ENCODE data around the gene SP6.

Gene SP6

GRCh38 chr17:47866941-47867340 lies 16.0 kb upstream of the SP6 start:
- TF ChIP-seq CTCF (IDR thresholded peaks at IDR 0.05; ENCODE audit: extremely low read depth, insufficient read depth, missing control alignments) = no peak
- no peak for DNase-seq (ENCODE audit: low spot score)
- in situ Hi-C loops (cut with MboI; ENCODE audit: low pct_unique_long_range_greater_than_20kb, low sequenced_read_pairs, unreplicated experiment) = no loop called here

- no peak for TF ChIP-seq CTCF (IDR thresholded peaks at IDR 0.05; ENCODE audit: extremely low read depth, insufficient read depth, missing control alignments)
- in situ Hi-C loops (cut with MboI; ENCODE audit: low pct_unique_long_range_greater_than_20kb, low sequenced_read_pairs, unreplicated experiment) = no loop called here
- DNase-seq (ENCODE audit: low spot score) = no peak
Observed at GRCh38 chr17:47864791-47865216, 13.8 kb upstream of the SP6 start.

- no peak for DNase-seq (ENCODE audit: low spot score)
- in situ Hi-C loops (cut with MboI; ENCODE audit: low pct_unique_long_range_greater_than_20kb, low sequenced_read_pairs, unreplicated experiment) = no loop called here
- TF ChIP-seq CTCF (IDR thresholded peaks at IDR 0.05; ENCODE audit: extremely low read depth, insufficient read depth, missing control alignments) = no peak
Observed at GRCh38 chr17:47862621-47863440, 11.9 kb upstream of the SP6 start.

- in situ Hi-C loops (cut with MboI; ENCODE audit: low pct_unique_long_range_greater_than_20kb, low sequenced_read_pairs, unreplicated experiment) = no loop called here
- no peak for DNase-seq (ENCODE audit: low spot score)
- no peak for TF ChIP-seq CTCF (IDR thresholded peaks at IDR 0.05; ENCODE audit: extremely low read depth, insufficient read depth, missing control alignments)
Observed at GRCh38 chr17:47860386-47860785, 9.4 kb upstream of the SP6 start.

GRCh38 chr17:47857551-47858455 lies 6.8 kb upstream of the SP6 start:
- in situ Hi-C loops (cut with MboI; ENCODE audit: low pct_unique_long_range_greater_than_20kb, low sequenced_read_pairs, unreplicated experiment) = no loop called here
- no peak for DNase-seq (ENCODE audit: low spot score)
- TF ChIP-seq CTCF (IDR thresholded peaks at IDR 0.05; ENCODE audit: extremely low read depth, insufficient read depth, missing control alignments) = no peak

- DNase-seq (ENCODE audit: low spot score) = no peak
- in situ Hi-C loops (cut with MboI; ENCODE audit: low pct_unique_long_range_greater_than_20kb, low sequenced_read_pairs, unreplicated experiment) = no loop called here
- no peak for TF ChIP-seq CTCF (IDR thresholded peaks at IDR 0.05; ENCODE audit: extremely low read depth, insufficient read depth, missing control alignments)
Observed at GRCh38 chr17:47856830-47857229, 5.9 kb upstream of the SP6 start.

Measured in GM13977 (cell line).